Tibial artery (tissue), 4 donors: ENCODE data around the gene AURKAIP1.
"Not testable (repeated sequence)": the region's sequence is repeated elsewhere in the genome, so short reads cannot be mapped to it uniquely, and the experiment has no call there.

ENCODE experiments used
- DNase-seq, 2 donors: peaks; one replicate each; pipeline ENCODE4 v3.0.0-alpha.2; 2019
- H3K27ac ChIP-seq, 2 donors: fragments of 200-600 bp; sonication (generic) in 1 of 2; 1 replicate in 1 of 2; 2 replicates in 1 of 2; pipeline ENCODE4 v1.5.1; 2018 to 2019; ENCODE audit warnings: mild to moderate bottlenecking in 1 of 2
- H3K27me3 ChIP-seq, 2 donors: fragments of 200-600 bp; sonication (generic) in 1 of 2; one replicate each; pipeline versions ENCODE4 v1.5.1 to v1.6.0; 2016 to 2019
- H3K36me3 ChIP-seq, 3 donors: fragments of 200-600 bp; sonication (generic) in 2 of 3; one replicate each; pipeline ENCODE4 v1.5.1; 2016 to 2019; ENCODE audit warnings: mild to moderate bottlenecking in 2 of 3
- H3K4me1 ChIP-seq, 4 donors: fragments of 200-600 bp; sonication (generic) in 2 of 4; 1 replicate in 3 of 4; 2 replicates in 1 of 4; pipeline ENCODE4 v1.5.1; 2016 to 2019
- H3K4me3 ChIP-seq, 2 donors: fragments of 200-600 bp; sonication (generic) in 1 of 2; 1 replicate in 1 of 2; 2 replicates in 1 of 2; pipeline ENCODE4 v1.5.1; 2018 to 2019; ENCODE audit warnings: mild to moderate bottlenecking in 2 of 2
- H3K9me3 ChIP-seq, 3 donors: fragments of 200-600 bp; sonication (generic) in 1 of 3; one replicate each; pipeline ENCODE4 v1.5.1; 2016 to 2019
- intact Hi-C: fragments of 100-400 bp; cut with DNase I; formaldehyde crosslinking; loops from one replicate; pipeline ENCODE4 v1.15.0; 2023; ENCODE audit warnings: low total_unique reads
- TF ChIP-seq, protein P1 (sequence below), 2 experiments: fragments of 200-600 bp in 1 of 2; fragments of 450-650 bp in 1 of 2; IDR thresholded peaks; one replicate each; pipeline ENCODE4 v1.5.1; 2017 to 2019; ENCODE audit warnings: antibody characterized with exemption in 2 of 2, mild to moderate bottlenecking in 1 of 2, moderate library complexity in 1 of 2

AURKAIP1 gene

DNA sequence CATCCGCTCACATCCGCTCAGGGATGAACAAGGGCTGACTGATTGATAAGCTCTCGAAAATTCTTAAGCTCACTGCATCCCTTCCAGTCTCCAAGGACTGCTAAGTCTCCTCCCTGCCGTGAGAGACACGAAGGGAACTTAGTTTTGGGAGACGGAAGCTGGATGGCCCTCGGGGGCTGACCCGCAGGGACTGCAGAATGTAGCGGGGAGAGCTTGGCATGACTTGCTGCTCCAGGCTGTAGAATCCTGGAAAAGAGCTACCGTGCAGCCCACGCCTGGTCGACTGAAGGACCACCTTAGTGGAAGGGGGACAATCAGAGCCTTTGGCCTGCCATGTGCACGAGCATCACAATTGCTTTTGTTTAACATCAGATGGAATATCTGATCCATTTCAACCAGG, 40.7 kb upstream of the AURKAIP1 start:
- intact Hi-C loops: no loop called here
- Histone ChIP-seq H3K9me3 (no peaks in the 10 kb centered on the region), H3K27ac (no peak overlapping the region), H3K4me1 (peaks cover 0 to 16% (median 5%) of the 10 kb centered on the region in 4 donors), H3K27me3 (peaks cover 0 to 16% of the 10 kb centered on the region in 2 donors), H3K36me3 (no peaks in the 10 kb centered on the region), H3K4me3 (no peak overlapping the region)
- TF ChIP-seq, protein P1, sequence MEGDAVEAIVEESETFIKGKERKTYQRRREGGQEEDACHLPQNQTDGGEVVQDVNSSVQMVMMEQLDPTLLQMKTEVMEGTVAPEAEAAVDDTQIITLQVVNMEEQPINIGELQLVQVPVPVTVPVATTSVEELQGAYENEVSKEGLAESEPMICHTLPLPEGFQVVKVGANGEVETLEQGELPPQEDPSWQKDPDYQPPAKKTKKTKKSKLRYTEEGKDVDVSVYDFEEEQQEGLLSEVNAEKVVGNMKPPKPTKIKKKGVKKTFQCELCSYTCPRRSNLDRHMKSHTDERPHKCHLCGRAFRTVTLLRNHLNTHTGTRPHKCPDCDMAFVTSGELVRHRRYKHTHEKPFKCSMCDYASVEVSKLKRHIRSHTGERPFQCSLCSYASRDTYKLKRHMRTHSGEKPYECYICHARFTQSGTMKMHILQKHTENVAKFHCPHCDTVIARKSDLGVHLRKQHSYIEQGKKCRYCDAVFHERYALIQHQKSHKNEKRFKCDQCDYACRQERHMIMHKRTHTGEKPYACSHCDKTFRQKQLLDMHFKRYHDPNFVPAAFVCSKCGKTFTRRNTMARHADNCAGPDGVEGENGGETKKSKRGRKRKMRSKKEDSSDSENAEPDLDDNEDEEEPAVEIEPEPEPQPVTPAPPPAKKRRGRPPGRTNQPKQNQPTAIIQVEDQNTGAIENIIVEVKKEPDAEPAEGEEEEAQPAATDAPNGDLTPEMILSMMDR (IDR thresholded peaks at IDR 0.05): no peak
- no peak for DNase-seq

DNA sequence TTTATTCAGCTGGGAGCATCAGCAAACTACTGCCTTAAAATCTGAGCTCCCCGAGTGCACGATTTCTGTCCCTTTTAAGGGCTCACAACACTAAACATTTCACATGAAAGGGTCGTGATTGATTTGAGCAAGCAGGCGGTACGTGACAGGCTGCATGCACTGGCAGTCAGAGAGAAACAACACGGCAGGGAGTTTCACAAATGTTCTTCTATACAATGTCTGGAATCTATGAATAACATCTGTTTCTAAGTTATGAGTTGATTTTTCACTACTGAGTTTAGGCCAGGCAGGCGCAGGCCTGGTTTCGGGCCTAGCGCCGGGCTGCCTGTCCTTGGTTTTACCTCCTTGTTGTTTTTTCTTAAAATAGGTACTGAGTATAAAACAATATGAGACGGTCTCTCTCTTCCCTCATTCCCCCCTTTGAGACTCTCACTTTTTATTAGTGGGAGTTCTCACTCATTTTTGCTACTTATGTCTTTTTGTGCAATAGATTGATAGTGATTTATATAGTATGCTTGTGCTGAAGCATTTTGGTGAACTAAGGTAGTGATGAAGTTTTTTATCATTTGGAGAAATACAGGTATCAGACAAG, 37.4 kb upstream of the AURKAIP1 start:
- intact Hi-C loops, H3K9me3 ChIP-seq, DNase-seq, H3K4me3 ChIP-seq, H3K36me3 ChIP-seq, H3K27me3 ChIP-seq, H3K27ac ChIP-seq: not testable (repeated sequence)
- H3K4me1 ChIP-seq: peaks cover 0 to 17% (median 15%) of the 10 kb centered on the region in 4 donors

DNA sequence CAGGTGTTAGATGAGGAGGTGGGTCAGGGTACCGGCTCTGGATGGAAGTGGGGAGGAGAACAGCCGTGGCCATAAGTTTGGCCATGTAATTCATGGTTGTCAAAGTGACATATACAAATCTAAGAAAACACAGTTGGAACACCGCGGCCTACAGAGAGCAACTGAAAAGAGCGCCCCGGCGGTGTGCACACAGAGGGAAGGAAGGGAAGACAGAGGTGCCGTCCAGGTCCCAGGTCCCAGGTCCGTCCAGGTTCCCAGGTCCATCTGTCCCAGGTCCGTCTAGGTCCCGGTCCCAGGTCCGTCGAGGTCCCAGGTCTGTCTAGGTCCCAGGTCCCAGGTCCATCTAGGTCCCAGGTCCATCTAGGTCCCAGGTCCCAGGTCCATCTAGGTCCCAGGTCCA, 36.6 kb upstream of the AURKAIP1 start:
- TF ChIP-seq, protein P1 (IDR thresholded peaks at IDR 0.05): no peak
- Histone ChIP-seq H3K4me3 (no peak overlapping the region), H3K36me3 (no peaks in the 10 kb centered on the region), H3K9me3 (no peaks in the 10 kb centered on the region), H3K4me1 (peaks cover 0 to 19% (median 15%) of the 10 kb centered on the region in 4 donors), H3K27ac (no peak overlapping the region), H3K27me3 (no peaks in the 10 kb centered on the region)
- DNase-seq: no peak
- intact Hi-C loops: no loop called here

DNA sequence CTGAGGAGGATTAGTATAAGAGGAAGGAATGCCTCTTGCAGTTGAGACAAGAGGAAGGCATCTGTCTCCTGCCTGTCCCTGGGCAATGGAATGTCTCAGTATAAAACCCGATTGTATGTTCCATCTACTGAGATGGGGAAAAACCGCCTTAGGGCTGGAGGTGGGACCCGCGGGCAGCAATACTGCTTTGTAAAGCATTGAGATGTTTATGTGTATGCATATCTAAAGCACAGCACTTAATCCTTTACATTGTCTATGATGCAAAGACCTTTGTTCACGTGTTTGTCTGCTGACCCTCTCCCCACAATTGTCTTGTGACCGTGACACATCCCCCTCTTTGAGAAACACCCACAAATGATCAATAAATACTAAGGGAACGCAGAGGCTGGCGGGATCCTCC, 35.2 kb upstream of the AURKAIP1 start:
- DNase-seq, H3K27ac ChIP-seq, H3K4me3 ChIP-seq, intact Hi-C loops, H3K9me3 ChIP-seq, H3K27me3 ChIP-seq, H3K36me3 ChIP-seq: not testable (repeated sequence)
- peaks cover 0 to 33% (median 28%) of the 10 kb centered on the region in 4 donors for H3K4me1 ChIP-seq

DNA sequence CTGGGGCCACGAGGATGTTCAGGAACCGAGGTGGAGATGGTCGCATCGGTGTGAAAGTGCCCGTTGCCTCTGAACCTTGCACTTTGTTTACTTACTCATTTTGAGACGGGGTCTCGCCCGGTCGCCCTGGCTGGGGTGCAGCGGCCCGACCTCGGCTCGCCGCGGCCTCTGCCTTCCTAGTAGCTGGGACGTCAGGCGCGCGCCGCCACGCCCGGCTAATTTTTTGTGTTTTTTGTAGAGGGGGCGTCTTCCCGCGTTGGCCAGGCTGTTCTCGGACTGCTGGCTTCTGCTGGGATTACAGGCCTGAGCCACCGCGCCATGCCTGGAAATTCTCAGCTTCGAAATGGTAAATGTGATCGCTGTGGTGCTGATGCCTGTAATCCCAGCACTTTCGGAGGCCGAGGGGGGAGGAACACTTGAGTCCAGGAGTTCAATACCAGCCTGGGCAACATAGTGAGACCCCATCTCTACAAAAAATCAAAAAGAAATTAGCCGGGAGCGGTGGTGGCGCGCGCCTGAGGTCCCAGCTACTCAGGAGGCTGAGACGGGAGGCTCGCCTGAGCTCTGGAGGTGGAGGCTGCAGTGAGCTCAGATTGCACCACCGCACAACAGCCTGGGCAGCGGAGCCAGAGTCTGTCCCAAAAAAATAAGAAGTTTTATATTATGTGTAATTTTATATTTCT, 32.8 kb upstream of the AURKAIP1 start:
- peak overlapping the region; percentile 81 to 91 for H3K27ac ChIP-seq
- DNase-seq: peak in 1 of 2 donors; percentile 63
- H3K4me3 ChIP-seq: peak overlapping the region; percentile 84 to 98
- TF ChIP-seq, protein P1 (IDR thresholded peaks at IDR 0.05): no peak
- peaks cover 23 to 30% (median 28%) of the 10 kb centered on the region in 3 donors for H3K36me3 ChIP-seq
- peaks cover 0 to 39% (median 29%) of the 10 kb centered on the region in 4 donors for H3K4me1 ChIP-seq
- no peaks in the 10 kb centered on the region for H3K27me3 ChIP-seq
- H3K9me3 ChIP-seq: no peaks in the 10 kb centered on the region
- intact Hi-C loops: no loop called here

DNA sequence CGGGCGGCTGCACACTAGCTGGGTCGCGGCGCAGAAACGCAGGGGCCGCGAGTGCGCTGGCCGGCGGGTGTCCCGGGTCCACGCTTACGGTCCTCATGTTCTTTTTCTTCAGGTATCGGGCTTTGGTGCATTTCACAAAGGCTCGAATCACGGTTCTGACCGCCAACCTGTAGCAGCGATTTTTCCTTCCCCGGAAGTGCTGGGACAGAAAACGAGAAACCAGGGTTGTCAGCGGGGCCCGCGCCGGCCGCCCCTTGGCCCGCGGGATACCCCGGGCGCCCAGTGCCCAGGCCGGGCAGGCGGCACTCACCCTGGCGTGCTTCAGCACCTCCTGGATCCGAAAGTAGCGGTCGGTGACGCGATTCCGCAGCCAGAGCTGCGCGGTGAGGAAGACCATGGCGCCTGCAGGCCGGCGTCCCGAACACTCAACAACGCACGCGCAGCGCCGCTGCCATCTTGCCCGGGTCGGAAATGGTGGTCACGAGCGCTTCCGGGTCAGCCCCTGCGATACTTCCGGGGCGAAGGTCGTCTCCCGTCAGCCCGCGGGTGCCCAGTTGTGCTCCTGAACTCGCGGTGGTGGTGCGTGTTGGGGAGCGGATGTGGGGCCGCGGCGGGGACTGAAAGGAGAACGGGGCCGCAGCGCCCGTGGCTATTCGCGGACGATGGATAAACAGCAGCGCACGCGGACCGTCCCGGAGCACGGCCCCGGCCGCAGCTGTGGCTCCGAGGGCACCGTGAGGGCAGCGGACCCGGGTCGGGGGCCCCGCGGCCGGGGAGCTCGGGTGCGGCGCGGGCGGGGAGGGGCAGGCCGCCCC, 32.0 kb upstream of the AURKAIP1 start, which contains the start of gene MRPL20:
TSS of gene MRPL20 (minus strand) at position 473 of the 815 bp plus-strand sequence. CDS start at position 397, 76 bp downstream.
- DNase-seq: peak; percentile 94 to 96
- Histone ChIP-seq H3K4me1 (peaks cover 0 to 39% (median 29%) of the 10 kb centered on the region in 4 donors), H3K4me3 (peak within 1 kb of the TSS; percentile 84 to 98), H3K9me3 (no peaks in the 10 kb centered on the region), H3K27ac (peak within 1 kb of the TSS; percentile 81 to 91), H3K27me3 (no peaks in the 10 kb centered on the region), H3K36me3 (peaks cover 30 to 37% (median 34%) of the 10 kb centered on the region in 3 donors)
- TF ChIP-seq, protein P1 (IDR thresholded peaks at IDR 0.05): no peak
- intact Hi-C loops: no loop called here
